Brain microvascular endothelial cell (primary cell): ENCODE measurements around the gene FRYL.

ENCODE experiments used
- DNase-seq: peaks from one replicate; pipeline ENCODE4 v3.0.0-alpha.2; 2020
- H3K27ac ChIP-seq: fragments of 250-450 bp; sonication (Bioruptor Pico); 2 replicates; pipeline ENCODE4 v1.5.1; 2020; ENCODE audit warnings: mild to moderate bottlenecking, moderate library complexity
- H3K27me3 ChIP-seq: fragments of 250-450 bp; sonication (Bioruptor Pico); replicated peaks from 2 replicates; pipeline ENCODE4 v1.5.1; 2020; ENCODE audit warnings: mild to moderate bottlenecking
- H3K36me3 ChIP-seq: fragments of 250-450 bp; sonication (Bioruptor Pico); replicated peaks from 2 replicates; pipeline ENCODE4 v1.5.1; 2020; ENCODE audit warnings: mild to moderate bottlenecking
- H3K4me3 ChIP-seq: 2 replicates; pipeline ENCODE4 v1.5.1; 2011; ENCODE audit warnings: low read depth, mild to moderate bottlenecking, control low read depth, low read length, moderate library complexity
- CTCF ChIP-seq: IDR thresholded peaks from 2 replicates; pipeline ENCODE4 v1.5.1; 2011; ENCODE audit warnings: low read depth, mild to moderate bottlenecking, moderate library complexity, low read length, control low read depth, inconsistent platforms; ENCODE audit errors: missing control alignments
- in situ Hi-C: cut with HindIII; loops from 2 replicates; pipeline ENCODE4 v1.10.0; 2017; ENCODE audit warnings: low sequenced_read_pairs, low pct_ligation_motif_present

FRYL gene

GRCh38 chr4:48538358-48538757 lies 241.7 kb downstream of the FRYL start:
- in situ Hi-C loops: no loop called here
- no peak for DNase-seq
- Histone ChIP-seq H3K36me3 (peaks cover 22% of the 10 kb centered on the region), H3K27ac (no peak overlapping the region), H3K27me3 (no peaks in the 10 kb centered on the region), H3K4me3 (no peak overlapping the region)
- no peak for TF ChIP-seq CTCF

- DNase-seq: no peak
- no peak for TF ChIP-seq CTCF
- Histone ChIP-seq H3K4me3 (no peak overlapping the region), H3K27me3 (no peaks in the 10 kb centered on the region), H3K27ac (no peak overlapping the region), H3K36me3 (peaks cover 27% of the 10 kb centered on the region)
- in situ Hi-C loops: no loop called here
These were observed 253.7 kb downstream of the FRYL start for GRCh38 chr4:48526406-48526805.

GRCh38 chr4:48518143-48518542 lies 261.9 kb downstream of the FRYL start:
- in situ Hi-C loops: no loop called here
- H3K27me3 ChIP-seq: no peaks in the 10 kb centered on the region
- H3K36me3 ChIP-seq: peaks cover 26% of the 10 kb centered on the region
- H3K27ac ChIP-seq: no peak overlapping the region
- no peak for TF ChIP-seq CTCF
- DNase-seq: no peak
- H3K4me3 ChIP-seq: no peak overlapping the region

- in situ Hi-C loops: no loop called here
- H3K27me3 ChIP-seq: no peaks in the 10 kb centered on the region
- no peak for TF ChIP-seq CTCF
- no peak overlapping the region for H3K4me3 ChIP-seq
- H3K27ac ChIP-seq: no peak overlapping the region
- H3K36me3 ChIP-seq: peaks cover 26% of the 10 kb centered on the region
- DNase-seq: no peak
These were observed 270.5 kb downstream of the FRYL start for GRCh38 chr4:48509543-48509942.

GRCh38 chr4:48506716-48507115 lies 273.4 kb downstream of the FRYL start:
- Histone ChIP-seq H3K27ac (no peak overlapping the region), H3K36me3 (peaks cover 17% of the 10 kb centered on the region), H3K4me3 (no peak overlapping the region), H3K27me3 (no peaks in the 10 kb centered on the region)
- no peak for DNase-seq
- TF ChIP-seq CTCF: no peak
- in situ Hi-C loops: no loop called here

GRCh38 chr4:48504352-48504751 lies 275.7 kb downstream of the FRYL start:
- in situ Hi-C loops: no loop called here
- no peak overlapping the region for H3K27ac ChIP-seq
- peaks cover 14% of the 10 kb centered on the region for H3K36me3 ChIP-seq
- H3K27me3 ChIP-seq: no peaks in the 10 kb centered on the region
- TF ChIP-seq CTCF: no peak
- DNase-seq: no peak
- no peak overlapping the region for H3K4me3 ChIP-seq
